Sigmoid colon (tissue), 7 donors: Measurements from ENCODE around the gene MACROH2A1. TPM values are rescaled to one million over a fixed set of nuclear protein-coding genes. Genes with fewer than 3 reads are reported as not detected.

Source experiments
- DNase-seq: peaks from one replicate; pipeline ENCODE4 v3.0.0-alpha.2; 2019
- H3K27ac ChIP-seq, 4 donors: fragments of 200-600 bp; sonication (generic); one replicate each; pipeline ENCODE4 v1.5.1; 2016 to 2019; ENCODE audit warnings: mild to moderate bottlenecking in 1 of 4
- H3K27me3 ChIP-seq, 3 donors: fragments of 200-600 bp; sonication (generic); one replicate each; pipeline ENCODE4 v1.5.1; 2019; ENCODE audit warnings: mild to moderate bottlenecking in 1 of 3
- H3K36me3 ChIP-seq, 4 donors: fragments of 200-600 bp; sonication (generic); one replicate each; pipeline ENCODE4 v1.5.1; 2016 to 2019
- H3K4me1 ChIP-seq, 4 donors: fragments of 200-600 bp; sonication (generic); one replicate each; pipeline ENCODE4 v1.5.1; 2017 to 2019
- H3K4me3 ChIP-seq, 4 donors: fragments of 200-600 bp; sonication (generic); one replicate each; pipeline ENCODE4 v1.5.1; 2017 to 2019; ENCODE audit warnings: mild to moderate bottlenecking in 2 of 4, moderate library complexity in 1 of 4
- H3K9me3 ChIP-seq, 4 donors: fragments of 200-600 bp in 3 of 4; sonication (generic) in 3 of 4; one replicate each; pipeline versions ENCODE4 v1.5.1 to v1.6.1; 2013 to 2019
- CTCF ChIP-seq, 4 experiments: fragments of 450-650 bp in 3 of 4; fragments of 200-600 bp in 1 of 4; IDR thresholded peaks; one replicate each; pipeline ENCODE4 v1.5.1; 2016 to 2019; ENCODE audit warnings: antibody characterized with exemption in 4 of 4, mild to moderate bottlenecking in 3 of 4, moderate library complexity in 2 of 4
- EP300 ChIP-seq, 4 donors: sonication (generic); formaldehyde crosslinking; IDR thresholded peaks; one replicate each; pipeline ENCODE4 v1.6.1; 2017; ENCODE audit warnings: antibody characterized with exemption in 4 of 4
- POLR2A ChIP-seq, 2 donors: fragments of 450-650 bp; IDR thresholded peaks; one replicate each; pipeline ENCODE4 v1.6.1; 2016; ENCODE audit warnings: antibody characterized with exemption in 2 of 2, mild to moderate bottlenecking in 2 of 2, moderate library complexity in 2 of 2
- POLR2AphosphoS5 ChIP-seq, 4 donors: sonication (generic); formaldehyde crosslinking; IDR thresholded peaks; one replicate each; pipeline ENCODE4 v1.6.1; 2017; ENCODE audit warnings: antibody characterized with exemption in 4 of 4
- whole genome bisulfite sequencing, 2 donors: extraction: QIAGEN DNeasy Blood & Tissue Kit; methylation state at CpG; one replicate each; pipeline ENCODE4 v1.1.7; 2013; 5-methylcytosine and 5-hydroxymethylcytosine counted together
- intact Hi-C: fragments of 100-400 bp; cut with DNase I; formaldehyde crosslinking; loops from one replicate; pipeline ENCODE4 v1.15.1; 2023
- polyA plus RNA-seq, 3 donors: library from polyadenylated mRNA; stranded (reverse); fragments of 200-250 nt; gene quantifications; one replicate each; pipeline ENCODE4 v1.2.3, GENCODE V29; 2013
- total RNA-seq, 4 donors: library from RNA; depleted of rRNA; stranded (reverse); fragments of >200 nt; gene quantifications; one replicate each; pipeline ENCODE4 v1.1.0, GENCODE V29; 2016
- donor health status: healthy with polysubstance abuse.
- donor health status: Bipolar disorder and iron deficiency.
- donor health status: healthy.

The MACROH2A1 gene
- total and polyA plus RNA-seq, 7 donors, result 123 to 202 (median 175) TPM

GRCh38 chr5:135344349-135344748 is 54.7 kb downstream of the MACROH2A1 start:
- Histone ChIP-seq H3K9me3 (no peaks in the 10 kb centered on the region), H3K36me3 (peaks cover 33 to 77% (median 53%) of the 10 kb centered on the region in 4 donors), H3K4me3 (no peak overlapping the region), H3K27me3 (no peaks in the 10 kb centered on the region), H3K27ac (no peak overlapping the region), H3K4me1 (no peaks in the 10 kb centered on the region)
- DNase-seq, result no peak
- intact Hi-C loops, result no loop called here
- TF ChIP-seq POLR2AphosphoS5 (IDR thresholded peaks at IDR 0.05), result no peak
- TF ChIP-seq CTCF (IDR thresholded peaks at IDR 0.05), result no peak
- no peak for TF ChIP-seq EP300 (IDR thresholded peaks at IDR 0.05)
- no peak for TF ChIP-seq POLR2A (IDR thresholded peaks at IDR 0.05)
- WGBS, 2 donors, result 86 to 87% methylated on average over 3 of the region's 3 CpGs

GRCh38 chr5:135343413-135343812 is 55.6 kb downstream of the MACROH2A1 start:
- Histone ChIP-seq H3K27ac (no peak overlapping the region), H3K4me1 (no peaks in the 10 kb centered on the region), H3K27me3 (no peaks in the 10 kb centered on the region), H3K4me3 (no peak overlapping the region), H3K9me3 (no peaks in the 10 kb centered on the region), H3K36me3 (peaks cover 33 to 81% (median 62%) of the 10 kb centered on the region in 4 donors)
- no peak for TF ChIP-seq POLR2A (IDR thresholded peaks at IDR 0.05)
- no peak for TF ChIP-seq POLR2AphosphoS5 (IDR thresholded peaks at IDR 0.05)
- no peak for TF ChIP-seq EP300 (IDR thresholded peaks at IDR 0.05)
- no peak for TF ChIP-seq CTCF (IDR thresholded peaks at IDR 0.05)
- intact Hi-C loops, result no loop called here
- DNase-seq, result peak; percentile 41
- WGBS, 2 donors, result 47 to 70% methylated on average over 10 of the region's 10 CpGs

- TF ChIP-seq POLR2AphosphoS5 (IDR thresholded peaks at IDR 0.05) (no peak), EP300 (IDR thresholded peaks at IDR 0.05) (no peak), CTCF (IDR thresholded peaks at IDR 0.05) (no peak), POLR2A (IDR thresholded peaks at IDR 0.05) (no peak)
- H3K27ac ChIP-seq, result no peak overlapping the region
- peaks cover 0 to 3% (median 0%) of the 10 kb centered on the region in 4 donors for H3K4me1 ChIP-seq
- no peak overlapping the region for H3K4me3 ChIP-seq
- H3K9me3 ChIP-seq, result no peaks in the 10 kb centered on the region
- 83 to 84% methylated on average over 4 of the region's 4 CpGs for WGBS, 2 donors
- no peaks in the 10 kb centered on the region for H3K27me3 ChIP-seq
- intact Hi-C loops, result no loop called here
- DNase-seq, result no peak
- H3K36me3 ChIP-seq, result peaks cover 33 to 90% (median 65%) of the 10 kb centered on the region in 4 donors
Measured at GRCh38 chr5:135342551-135342875, 56.5 kb downstream of the MACROH2A1 start.

GRCh38 chr5:135341696-135342550 is 57.1 kb downstream of the MACROH2A1 start:
- no peaks in the 10 kb centered on the region for H3K9me3 ChIP-seq
- H3K27ac ChIP-seq, result no peak overlapping the region
- intact Hi-C loops, result no loop called here
- peaks cover 0 to 8% (median 6%) of the 10 kb centered on the region in 4 donors for H3K4me1 ChIP-seq
- no peak overlapping the region for H3K4me3 ChIP-seq
- 68 to 86% methylated on average over 7 of the region's 7 CpGs for WGBS, 2 donors
- TF ChIP-seq POLR2AphosphoS5 (IDR thresholded peaks at IDR 0.05), result no peak
- no peak for TF ChIP-seq POLR2A (IDR thresholded peaks at IDR 0.05)
- TF ChIP-seq EP300 (IDR thresholded peaks at IDR 0.05), result no peak
- no peak for TF ChIP-seq CTCF (IDR thresholded peaks at IDR 0.05)
- no peaks in the 10 kb centered on the region for H3K27me3 ChIP-seq
- peak; percentile 45 for DNase-seq
- peaks cover 33 to 96% (median 68%) of the 10 kb centered on the region in 4 donors for H3K36me3 ChIP-seq
